K562 (cell line): ENCODE data around the gene RUNX1. TPM values are rescaled to one million over a fixed set of nuclear protein-coding genes. Genes with fewer than 3 reads are reported as not detected.

ENCODE experiments used
- ATAC-seq: fragments of 200-7000 bp; cut with Tn5 transposase; 3 replicates; pipeline ENCODE4 v1.9.1; 2020; ENCODE audit warnings: moderate library complexity
- Bru-seq: library from RNA; stranded (reverse); fragments of 400-500 nt; gene quantifications from one replicate; lab custom pipeline; 2021; lab: Mats Ljungman, UMichigan
- BruChase-seq, 2 experiments: library from RNA; stranded (reverse); fragments of 400-500 nt; gene quantifications; one replicate each; lab custom pipeline; 2021; lab: Mats Ljungman, UMichigan
- BruUV-seq: library from RNA; stranded (reverse); fragments of 400-500 nt; replicated peaks from 2 replicates; lab custom pipeline; 2021; lab: Mats Ljungman, UMichigan
- CTCF ChIA-PET: fragments of 300-600 bp; formaldehyde crosslinking; extraction: SDS; loops from one replicate; lab custom pipeline; 2021; ENCODE audit warnings: low intra/inter-chr PET ratio; lab: Yijun Ruan, JAX
- POLR2A ChIA-PET: fragments of 300-600, 350-650 bp; sonication (Branson Sonifier 250); formaldehyde crosslinking; extraction: SDS; loops from one replicate; lab custom pipeline; 2021; ENCODE audit warnings: antibody characterized with exemption, inconsistent platforms; lab: Yijun Ruan, JAX
- DNase-seq, 4 experiments: peaks; one replicate each; pipeline versions ENCODE4 v3.0.0 to v3.0.0-alpha.2; 2011 to 2018; ENCODE audit warnings: low spot score in 3 of 4, mixed read lengths in 3 of 4; ENCODE audit errors: extremely low read depth in 1 of 4
- FAIRE-seq: peaks from 2 replicates; lab custom pipeline; 2011; peaks lifted over from hg19 to GRCh38; lab: Jason Lieb, UNC
- H2AFZ ChIP-seq: 2 replicates; pipeline ENCODE4 v1.6.0; 2011; ENCODE audit warnings: low read depth, low read length, control low read depth, inconsistent platforms
- H3K27ac ChIP-seq: fragments of 200-600 bp; 3 replicates; pipeline ENCODE4 v1.8.0; 2011; ENCODE audit warnings: low read depth, mild to moderate bottlenecking, control low read depth, inconsistent platforms, low read length, moderate library complexity, mixed read lengths; ENCODE audit errors: extremely low read depth
- H3K27me3 ChIP-seq, 2 experiments: fragments of 300-600 bp in 1 of 2; 2 replicates in 1 of 2; 3 replicates in 1 of 2; pipeline versions ENCODE4 v1.6.0 to v1.8.0; 2011; ENCODE audit warnings: inconsistent platforms in 2 of 2, low read length in 2 of 2, mild to moderate bottlenecking in 1 of 2, mixed read lengths in 1 of 2, moderate library complexity in 1 of 2; ENCODE audit not compliant: control insufficient read depth in 2 of 2, insufficient read depth in 2 of 2
- H3K36me3 ChIP-seq: fragments of 300-600 bp; 3 replicates; pipeline ENCODE4 v1.8.0; 2011; ENCODE audit warnings: mild to moderate bottlenecking, low read length, inconsistent platforms; ENCODE audit not compliant: control insufficient read depth, insufficient read depth
- H3K4me1 ChIP-seq, 2 experiments: fragments of 200-600 bp in 1 of 2; replicated peaks in 1 of 2; 2 replicates in 1 of 2; 3 replicates in 1 of 2; pipeline versions ENCODE4 v1.5.1 to v1.8.0; 2011; ENCODE audit warnings: inconsistent platforms in 2 of 2, low read length in 2 of 2, mild to moderate bottlenecking in 1 of 2, mixed read lengths in 1 of 2, moderate library complexity in 1 of 2; ENCODE audit not compliant: control insufficient read depth in 2 of 2, insufficient read depth in 2 of 2
- H3K4me2 ChIP-seq: 2 replicates; pipeline ENCODE4 v1.6.1; 2011; ENCODE audit warnings: low read length, control low read depth, inconsistent platforms, mixed read lengths; ENCODE audit not compliant: insufficient read depth
- H3K4me3 ChIP-seq: fragments of 200-600 bp; sonication (generic), shearing (Covaris generic); 2 replicates; pipeline ENCODE4 v1.5.1; 2016; ENCODE audit warnings: control low read depth, inconsistent platforms
- H3K79me2 ChIP-seq: fragments of 200-600 bp; 3 replicates; pipeline ENCODE4 v1.8.0; 2011; ENCODE audit warnings: low read length, inconsistent platforms; ENCODE audit not compliant: control insufficient read depth, insufficient read depth
- H3K9ac ChIP-seq, 2 experiments: 2 replicates each; pipeline versions ENCODE4 v1.6.0 to v1.6.1; 2011; ENCODE audit warnings: low read depth in 2 of 2, low read length in 2 of 2, control low read depth in 1 of 2, inconsistent platforms in 1 of 2, mild to moderate bottlenecking in 1 of 2, mixed read lengths in 1 of 2; ENCODE audit not compliant: insufficient read depth in 1 of 2
- H3K9me1 ChIP-seq: one replicate; pipeline ENCODE4 v1.6.0; 2011; ENCODE audit warnings: inconsistent platforms, mild to moderate bottlenecking, low read length, moderate library complexity; ENCODE audit not compliant: control insufficient read depth, insufficient read depth
- H3K9me3 ChIP-seq: replicated peaks from 2 replicates; pipeline ENCODE4 v1.5.1; 2011; ENCODE audit warnings: low read depth, low read length, inconsistent platforms; ENCODE audit not compliant: control insufficient read depth, insufficient read depth
- H4K20me1 ChIP-seq: replicated peaks from 2 replicates; pipeline ENCODE4 v1.6.1; 2011; ENCODE audit warnings: low read length, inconsistent platforms, mixed read lengths; ENCODE audit not compliant: control insufficient read depth, insufficient read depth
- SAFB2 ChIP-seq: fragments of 200-400 bp; formaldehyde crosslinking; IDR thresholded peaks from 2 replicates; pipeline ENCODE4 v1.6.1; 2018; ENCODE audit warnings: borderline replicate concordance, low read length, low read depth, moderate library complexity; ENCODE audit not compliant: severe bottlenecking
- TEAD1 ChIP-seq, 2 experiments: fragments of 450-650 bp in 1 of 2; sonication (generic) in 1 of 2; formaldehyde crosslinking; IDR thresholded peaks; 2 replicates each; pipeline versions ENCODE4 v1.4.0 to v1.8.0; 2020 to 2022; ENCODE audit warnings: mild to moderate bottlenecking in 2 of 2, missing genetic modification reagents in 1 of 2
- ZKSCAN8 ChIP-seq: fragments of 200-800 bp; sonication (Bioruptor generic); IDR thresholded peaks from 2 replicates; pipeline ENCODE4 v1.6.1; 2016; ENCODE audit warnings: missing genetic modification characterization, missing compliant biosample characterization
- WGBS: fragments of 100-300 bp; shearing (Covaris generic); methylation state at CpG from one replicate; pipeline ENCODE4 v1.1.6; 2016; ENCODE audit warnings: low coverage, mixed read lengths; ENCODE audit not compliant: insufficient coverage; ENCODE audit errors: missing lambda C conversion rate; 5-methylcytosine and 5-hydroxymethylcytosine counted together
- in situ Hi-C: fragments of 300-500 bp; cut with MboI; formaldehyde crosslinking; loops from 4 replicates; pipeline ENCODE4 v1.15.0; 2018; ENCODE audit warnings: inconsistent platforms, mixed read lengths
- intact Hi-C: fragments of 100-400 bp; cut with micrococcal nuclease; formaldehyde crosslinking; loops from 2 replicates; pipeline ENCODE4 v1.14.2; 2022
- long read RNA-seq, 3 experiments: library from polyadenylated mRNA in 2 of 3; library from RNA in 1 of 3; unstranded in 2 of 3; stranded (forward) in 1 of 3; transcript quantifications; one replicate each; pipeline ENCODE4 v2.0.0, GENCODE V29; 2019 to 2022
- polyA minus RNA-seq, 3 experiments: library from RNA; depleted of rRNA, polyadenylated mRNA; stranded (reverse); fragments of >200 nt; gene quantifications; 2 replicates each; pipeline ENCODE4 v1.2.3, GENCODE V29; 2011
- polyA plus RNA-seq, 8 experiments: library from polyadenylated mRNA; depleted of rRNA in 4 of 8; stranded (reverse) in 5 of 8; unstranded in 3 of 8; fragments of >200 nt; fragmentation: Nextera tagmentation in 2 of 8; fragmentation: Illumina TruSeq in 1 of 8; extraction: Ambion mirVana in 2 of 8; extraction: Trizol in 1 of 8; gene quantifications; 2 replicates each; pipeline versions ENCODE4 v1.2.1 to v1.2.3, GENCODE V29; 2011 to 2014; ENCODE audit warnings: inconsistent platforms in 1 of 8, missing spikeins in 1 of 8
- total RNA-seq, 7 experiments: library from RNA; depleted of rRNA in 6 of 7; stranded (reverse); fragments of >200 nt in 6 of 7; fragmentation: Illumina TruSeq in 2 of 7; extraction: Trizol in 2 of 7; gene quantifications; 2 replicates each; pipeline versions ENCODE4 v1.2.1 to v1.2.3, GENCODE V29; 2011 to 2021; ENCODE audit warnings: low replicate concordance in 1 of 7

The RUNX1 gene
- 167 and 196 TPM in 2 replicates for total RNA-seq (2011; cell fraction: chromatin; rRNA removed; ENCODE audit: low replicate concordance)
- 104 and 114 TPM in 2 replicates for total RNA-seq (2011; cell fraction: nucleolus; rRNA removed)
- total RNA-seq (2011; cell fraction: nucleoplasm; rRNA removed) = 135 and 188 TPM in 2 replicates
- 20.8 and 27.3 TPM in 2 replicates for total RNA-seq (2014; rRNA removed)
- total RNA-seq (2014; rRNA removed; fragmentation: Illumina TruSeq; extraction: Trizol) = 13.8 TPM in 2 replicates
- 8.8 and 9.8 TPM in 2 replicates for total RNA-seq (2015; rRNA removed; fragmentation: Illumina TruSeq; extraction: Trizol)
- 62.2 and 68.6 TPM in 2 replicates for total RNA-seq (2021)
- 15.9 and 17.8 TPM in 2 replicates for polyA plus RNA-seq (2011; rRNA removed)
- polyA plus RNA-seq (2011; cell fraction: cytosol; rRNA removed) = 7.6 and 12.6 TPM in 2 replicates
- 50.6 and 80.8 TPM in 2 replicates for polyA plus RNA-seq (2011; cell fraction: nucleus; rRNA removed)
- 19.4 and 60.9 TPM in 2 replicates for polyA plus RNA-seq (2012)
- polyA plus RNA-seq (2014; fragmentation: Illumina TruSeq; extraction: Trizol) = 22.7 and 26.7 TPM in 2 replicates
- 1 to 10 TPM; 2.2 to 4.5 TPM for polyA plus RNA-seq (2014; fragmentation: Nextera tagmentation; extraction: Ambion mirVana)
- polyA plus RNA-seq (2014; rRNA removed) = 20.1 and 30.6 TPM in 2 replicates
- polyA minus RNA-seq (2011; rRNA and poly(A)+ RNA removed) = 29.0 and 39.2 TPM in 2 replicates
- polyA minus RNA-seq (2011; cell fraction: cytosol; rRNA and poly(A)+ RNA removed) = 10.4 and 28.6 TPM in 2 replicates
- 119 and 149 TPM in 2 replicates for polyA minus RNA-seq (2011; cell fraction: nucleus; rRNA and poly(A)+ RNA removed)
- Bru-seq, nascent RNA = percentile 83 among the genes with signal in this experiment
- BruChase-seq, experiment 1, labeled RNA remaining after a 2-hour chase = percentile 85 among the genes with signal in this experiment
- BruChase-seq, experiment 2, labeled RNA remaining after a 6-hour chase = percentile 79 among the genes with signal in this experiment
- long read RNA-seq, experiment 1, full-length matches to known transcripts = 3 of 50 reads
- long read RNA-seq, experiment 1, partial matches to known transcripts = 37 of 50 reads
- long read RNA-seq, experiment 1, other reads (novel, unspliced or antisense) = 10 of 50 reads
- long read RNA-seq, experiment 2, full-length matches to known transcripts = 10 of 37 reads
- long read RNA-seq, experiment 2, partial matches to known transcripts = 4 of 37 reads
- long read RNA-seq, experiment 2, other reads (novel, unspliced or antisense) = 23 of 37 reads
- long read RNA-seq, experiment 3, partial matches to known transcripts = 3 of 3 reads
- long read RNA-seq, experiment 3, other reads (novel, unspliced or antisense) = 0 of 3 reads

DNA sequence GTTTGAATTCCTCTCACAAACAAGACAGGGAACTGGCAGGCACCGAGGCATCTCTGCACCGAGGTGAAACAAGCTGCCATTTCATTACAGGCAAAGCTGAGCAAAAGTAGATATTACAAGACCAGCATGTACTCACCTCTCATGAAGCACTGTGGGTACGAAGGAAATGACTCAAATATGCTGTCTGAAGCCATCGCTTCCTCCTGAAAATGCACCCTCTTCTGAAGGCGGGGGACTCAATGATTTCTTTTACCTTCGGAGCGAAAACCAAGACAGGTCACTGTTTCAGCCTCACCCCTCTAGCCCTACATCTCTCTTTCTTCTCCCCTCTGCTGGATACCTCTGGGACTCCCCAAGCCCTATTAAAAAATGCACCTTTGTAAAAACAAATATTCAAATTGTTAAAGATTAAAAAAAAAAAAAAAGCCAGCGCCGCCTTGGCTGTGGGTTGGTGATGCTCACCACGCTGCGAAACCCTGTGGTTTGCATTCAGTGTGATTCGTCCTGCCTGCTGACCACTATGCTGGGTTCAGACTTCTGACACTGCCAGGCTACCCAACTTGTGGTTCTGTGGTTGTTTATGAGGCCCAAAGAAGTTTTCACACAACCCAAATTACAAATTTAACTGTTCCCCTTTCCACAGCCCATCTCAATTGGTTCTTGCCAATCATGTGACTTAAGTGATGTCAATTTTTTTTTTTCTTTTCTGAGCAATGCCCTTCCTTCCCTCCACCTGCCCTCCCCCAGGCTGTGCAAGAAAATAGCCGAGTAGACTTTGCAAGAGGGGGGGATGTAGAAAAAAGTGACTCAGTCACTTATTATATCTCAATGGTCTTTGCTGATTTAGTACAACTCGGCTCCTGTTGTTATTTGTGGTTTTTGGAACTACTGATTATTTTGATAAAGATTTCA lies at the start of gene RUNX1:
Gene RUNX1, minus strand, starts transcription at position 597 of the 912 bp plus-strand sequence.
- peaks cover 34% of the 10 kb centered on the region for H3K79me2 ChIP-seq
- peak within 1 kb of the TSS; percentile 65 to 85 for H3K9ac ChIP-seq
- no peaks in the 10 kb centered on the region for H3K9me3 ChIP-seq
- H3K4me3 ChIP-seq = peak within 1 kb of the TSS; percentile 40
- in situ Hi-C loops (no loop called here), intact Hi-C loops (no loop called here)
- peak within 1 kb of the TSS; percentile 71 for H3K4me2 ChIP-seq
- H3K4me1 ChIP-seq = peaks cover 18 to 57% of the 10 kb centered on the region in 2 experiments
- H4K20me1 ChIP-seq = no peaks in the 10 kb centered on the region
- no peaks in the 10 kb centered on the region for H3K9me1 ChIP-seq
- ATAC-seq (peak; percentile 27), DNase-seq (peak in 3 of 4 experiments; percentile 29 to 62 (median 61)), FAIRE-seq (peak; percentile 67)
- no peaks in the 10 kb centered on the region for H3K27me3 ChIP-seq
- BruUV-seq = TSS peak; percentile 76
- ChIA-PET CTCF (no interaction called here), POLR2A (interaction anchor here (1.0 to 2.5 kb wide), 3 partner anchors 9 to 161 kb away, joined by 3 to 12 read pairs (median 4); no protein-coding TSS in a partner anchor)
- peak within 1 kb of the TSS; percentile 51 for H3K27ac ChIP-seq
- peak within 1 kb of the TSS; percentile 95 for H2AFZ ChIP-seq
- H3K36me3 ChIP-seq = peaks cover 5% of the 10 kb centered on the region; the same call in 1 of the 3 replicates
- WGBS = 65% methylated on average over 13 of the region's 14 CpGs
- TF ChIP-seq TEAD1 (CRISPR knock-in tag; IDR thresholded peaks at IDR 0.05) (0 out of 4 replicates have a peak, but pooled peaks of 1 of the 2 experiments have one; percentile 21), ZKSCAN8 (CRISPR knock-in tag) (no peak), SAFB2 (no peak)
